Measurements from ENCODE around the gene PAH.

- TF ChIP-seq RB1 (IDR thresholded peaks at IDR 0.05; ENCODE audit: borderline replicate concordance) (no peak), CTCF (IDR thresholded peaks at IDR 0.05 in 2 of 3, conservative IDR thresholded peaks at IDR 0.05 in 1 of 3; ENCODE audit: control insufficient read depth in 2 of 3, extremely low read depth in 1 of 3, insufficient read depth in 1 of 3, low read depth in 3 of 3, low read length in 3 of 3) (no peak), MAX (IDR thresholded peaks at IDR 0.05; ENCODE audit: low read depth, low read length) (no peak), NFYA (IDR thresholded peaks at IDR 0.05; ENCODE audit: borderline replicate concordance, low read depth, low read length) (no peak), NR2C1 (IDR thresholded peaks at IDR 0.05) (no peak), CEBPB (IDR thresholded peaks at IDR 0.05; ENCODE audit: borderline replicate concordance in 1 of 2, low read depth in 2 of 2, low read length in 2 of 2) (no peak), YY1 (IDR thresholded peaks at IDR 0.05; ENCODE audit: low read depth, low read length) (no peak), TBL1XR1 (IDR thresholded peaks at IDR 0.05; ENCODE audit: low read depth, low read length) (no peak), ETV6 (conservative IDR thresholded peaks at IDR 0.05 in 1 of 2, IDR thresholded peaks at IDR 0.05 in 1 of 2; ENCODE audit: borderline replicate concordance in 1 of 2, low read depth in 1 of 2) (no peak)
These were observed 47.8 kb upstream of the PAH start for GRCh38 chr12:102964872-102965271.

Data from GM12878 (cell line).